ENCODE measurements around the gene CLCN5. TPM values are rescaled to one million over a fixed set of nuclear protein-coding genes. Genes with fewer than 3 reads are reported as not detected.
A peak's percentile ranks its signal among the peaks of the same experiment; 100 is the strongest.

The CLCN5 gene
- 4.7 TPM for polyA plus RNA-seq (2013, experiment 1 of 2)
- polyA plus RNA-seq (2013, experiment 2 of 2), result 5.0 TPM

DNA sequence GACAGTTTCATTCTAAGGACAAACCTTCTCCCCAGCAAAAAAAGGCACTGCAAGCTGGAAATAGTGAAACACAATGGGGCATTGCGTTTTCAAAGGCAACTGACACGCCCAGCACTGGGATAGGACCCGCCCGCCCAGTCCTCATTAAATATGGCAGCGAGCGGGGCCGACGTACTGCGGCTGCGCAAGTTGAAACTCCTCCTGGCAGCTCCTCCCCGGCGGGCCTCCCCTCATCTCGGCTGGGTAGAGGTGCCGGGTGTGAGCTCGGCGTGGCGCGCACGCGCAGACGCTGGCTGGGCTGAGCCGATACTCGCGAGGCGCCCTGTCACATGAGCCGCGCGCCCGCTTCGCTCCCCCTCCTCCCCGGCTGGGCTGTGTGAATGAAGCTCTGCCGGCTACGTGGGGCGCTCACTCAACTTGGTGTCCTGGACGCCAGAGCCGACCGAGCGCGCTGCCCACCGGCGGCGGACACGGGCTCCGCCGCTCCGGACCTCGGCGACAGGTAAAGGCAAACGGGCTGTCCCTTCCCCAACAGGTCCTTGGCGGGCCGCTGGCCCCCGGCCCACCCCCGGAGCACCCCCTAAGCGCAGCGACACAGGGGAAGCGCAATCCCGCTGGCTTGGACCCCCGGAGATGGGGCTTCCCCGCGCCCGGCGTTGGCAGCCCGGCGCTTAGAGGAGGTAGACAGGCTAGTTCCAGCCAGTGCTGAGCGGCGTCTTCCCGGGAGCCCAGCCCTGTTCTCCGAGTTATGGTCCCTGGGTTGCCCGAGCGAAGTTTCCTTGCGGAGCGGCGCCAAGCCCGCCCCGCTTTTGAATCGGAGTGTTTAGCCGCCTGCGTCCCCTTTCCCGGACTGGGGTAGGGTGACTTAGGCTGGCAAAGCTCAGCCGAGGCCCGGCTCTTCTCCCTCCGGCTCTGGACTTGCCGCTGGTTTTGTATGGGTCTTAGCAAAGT lies at the start of gene CLCN5:
CLCN5 (plus strand) TSS at position 306 of the 951 bp plus-strand sequence. CDS start 2,703 bp downstream, outside the sequence.
- H4K8ac ChIP-seq (ENCODE audit: low read depth, low read length), result no peak within 1 kb of the TSS
- H3K27ac ChIP-seq (replicated peaks; ENCODE audit: low read length), result no peak within 1 kb of the TSS
- peak within 1 kb of the TSS; percentile 33 for H2BK15ac ChIP-seq (ENCODE audit: low read length)
- DNase-seq (ENCODE audit: low spot score), result peak; percentile 91
- no peak within 1 kb of the TSS for H4K91ac ChIP-seq (ENCODE audit: low read depth, low read length, poor library complexity)
- H2AK5ac ChIP-seq (ENCODE audit: low read depth, low read length), result no peak within 1 kb of the TSS
- H3K79me1 ChIP-seq (ENCODE audit: low read depth, low read length), result no peaks in the 10 kb centered on the region
- no peak within 1 kb of the TSS for H3K23ac ChIP-seq (ENCODE audit: low read depth, low read length, poor library complexity)
- H3K14ac ChIP-seq (ENCODE audit: low read length), result no peak within 1 kb of the TSS
- H3K4me3 ChIP-seq (ENCODE audit: low read length in 2 of 2), result peak within 1 kb of the TSS; percentile 62 to 88
- no peak within 1 kb of the TSS for H3K18ac ChIP-seq (ENCODE audit: low read length)
- H2BK12ac ChIP-seq (ENCODE audit: low read length), result no peak within 1 kb of the TSS
- no peak within 1 kb of the TSS for H3K9ac ChIP-seq (ENCODE audit: low read depth, low read length, poor library complexity)
- no peaks in the 10 kb centered on the region for H3K27me3 ChIP-seq (ENCODE audit: control insufficient read depth in 3 of 3, insufficient read depth in 3 of 3, low read depth in 1 of 3, low read length in 3 of 3)
- H3K4me2 ChIP-seq (ENCODE audit: insufficient read depth, low read length, poor library complexity, severe bottlenecking), result peak within 1 kb of the TSS; percentile 47
- no CpG with 5 or more reads among the region's 83 CpGs for WGBS, 2 donors (ENCODE audit: extremely low coverage in 2 of 2, insufficient read length in 2 of 2, insufficient replicate concordance in 1 of 2)
- H3K36me3 ChIP-seq (replicated peaks in 1 of 2; ENCODE audit: control insufficient read depth in 2 of 2, insufficient read depth in 2 of 2, low read length in 2 of 2), result no peaks in the 10 kb centered on the region
- H2BK5ac ChIP-seq (ENCODE audit: low read length), result no peak within 1 kb of the TSS
- H2BK120ac ChIP-seq (ENCODE audit: low read depth, low read length), result no peak within 1 kb of the TSS
- peaks cover 0 to 1% of the 10 kb centered on the region in 2 donors for H3K4me1 ChIP-seq (ENCODE audit: control insufficient read depth in 2 of 2, insufficient read depth in 1 of 2, low read depth in 1 of 2, low read length in 2 of 2)
- H2AFZ ChIP-seq (ENCODE audit: low read length), result peak within 1 kb of the TSS; percentile 97
- H3K4ac ChIP-seq (ENCODE audit: low read length), result no peak within 1 kb of the TSS
- H3K9me3 ChIP-seq (replicated peaks in 1 of 2; ENCODE audit: control insufficient read depth in 2 of 2, insufficient read depth in 1 of 2, low read depth in 1 of 2, low read length in 2 of 2), result no peaks in the 10 kb centered on the region

- Histone ChIP-seq H3K79me1 (ENCODE audit: low read depth, low read length) (peaks cover 5% of the 10 kb centered on the region), H3K18ac (ENCODE audit: low read length) (no peak overlapping the region), H2BK120ac (ENCODE audit: low read depth, low read length) (no peak overlapping the region), H3K4me2 (ENCODE audit: insufficient read depth, low read length, poor library complexity, severe bottlenecking) (no peak overlapping the region), H3K4me1 (ENCODE audit: control insufficient read depth in 2 of 2, insufficient read depth in 1 of 2, low read depth in 1 of 2, low read length in 2 of 2) (peaks cover 2 to 7% of the 10 kb centered on the region in 2 donors), H3K4ac (ENCODE audit: low read length) (no peak overlapping the region), H2BK5ac (ENCODE audit: low read length) (no peak overlapping the region), H4K8ac (ENCODE audit: low read depth, low read length) (no peak overlapping the region), H3K9ac (ENCODE audit: low read depth, low read length, poor library complexity) (no peak overlapping the region), H3K27ac (replicated peaks; ENCODE audit: low read length) (no peak overlapping the region), H2AFZ (ENCODE audit: low read length) (no peak overlapping the region), H3K27me3 (ENCODE audit: control insufficient read depth in 3 of 3, insufficient read depth in 3 of 3, low read depth in 1 of 3, low read length in 3 of 3) (no peaks in the 10 kb centered on the region), H2AK5ac (ENCODE audit: low read depth, low read length) (no peak overlapping the region), H3K4me3 (ENCODE audit: low read length in 2 of 2) (no peak overlapping the region), H3K23ac (ENCODE audit: low read depth, low read length, poor library complexity) (no peak overlapping the region), H2BK12ac (ENCODE audit: low read length) (no peak overlapping the region), H3K36me3 (replicated peaks in 1 of 2; ENCODE audit: control insufficient read depth in 2 of 2, insufficient read depth in 2 of 2, low read length in 2 of 2) (peaks cover 7 to 14% of the 10 kb centered on the region in 2 donors), H3K14ac (ENCODE audit: low read length) (no peak overlapping the region), H2BK15ac (ENCODE audit: low read length) (no peak overlapping the region), H4K91ac (ENCODE audit: low read depth, low read length, poor library complexity) (no peak overlapping the region), H3K9me3 (replicated peaks in 1 of 2; ENCODE audit: control insufficient read depth in 2 of 2, insufficient read depth in 1 of 2, low read depth in 1 of 2, low read length in 2 of 2) (peaks cover 0 to 6% of the 10 kb centered on the region in 2 donors)
- DNase-seq (ENCODE audit: low spot score), result no peak
- WGBS, 2 donors (ENCODE audit: extremely low coverage in 2 of 2, insufficient read length in 2 of 2, insufficient replicate concordance in 1 of 2), result no CpG with 5 or more reads among the region's 3 CpGs
These were observed 45.6 kb upstream of the CLCN5 start for GRCh38 chrX:49876750-49877149.

GRCh38 chrX:49877397-49878101 lies 44.8 kb upstream of the CLCN5 start:
- H3K23ac ChIP-seq (ENCODE audit: low read depth, low read length, poor library complexity), result no peak overlapping the region
- H3K18ac ChIP-seq (ENCODE audit: low read length), result no peak overlapping the region
- H2AFZ ChIP-seq (ENCODE audit: low read length), result peak overlapping the region; percentile 93
- no peak overlapping the region for H4K8ac ChIP-seq (ENCODE audit: low read depth, low read length)
- no CpG with 5 or more reads among the region's 5 CpGs for WGBS, 2 donors (ENCODE audit: extremely low coverage in 2 of 2, insufficient read length in 2 of 2, insufficient replicate concordance in 1 of 2)
- no peak overlapping the region for H2BK12ac ChIP-seq (ENCODE audit: low read length)
- no peak for DNase-seq (ENCODE audit: low spot score)
- H3K9ac ChIP-seq (ENCODE audit: low read depth, low read length, poor library complexity), result no peak overlapping the region
- H3K9me3 ChIP-seq (replicated peaks in 1 of 2; ENCODE audit: control insufficient read depth in 2 of 2, insufficient read depth in 1 of 2, low read depth in 1 of 2, low read length in 2 of 2), result peaks cover 0 to 6% of the 10 kb centered on the region in 2 donors
- no peak overlapping the region for H3K4ac ChIP-seq (ENCODE audit: low read length)
- H3K36me3 ChIP-seq (replicated peaks in 1 of 2; ENCODE audit: control insufficient read depth in 2 of 2, insufficient read depth in 2 of 2, low read length in 2 of 2), result peaks cover 8 to 16% of the 10 kb centered on the region in 2 donors
- no peak overlapping the region for H3K4me2 ChIP-seq (ENCODE audit: insufficient read depth, low read length, poor library complexity, severe bottlenecking)
- H3K27me3 ChIP-seq (ENCODE audit: control insufficient read depth in 3 of 3, insufficient read depth in 3 of 3, low read depth in 1 of 3, low read length in 3 of 3), result no peaks in the 10 kb centered on the region
- peaks cover 2 to 7% of the 10 kb centered on the region in 2 donors for H3K4me1 ChIP-seq (ENCODE audit: control insufficient read depth in 2 of 2, insufficient read depth in 1 of 2, low read depth in 1 of 2, low read length in 2 of 2)
- H4K91ac ChIP-seq (ENCODE audit: low read depth, low read length, poor library complexity), result no peak overlapping the region
- no peak overlapping the region for H2BK120ac ChIP-seq (ENCODE audit: low read depth, low read length)
- no peak overlapping the region for H3K27ac ChIP-seq (replicated peaks; ENCODE audit: low read length)
- no peak overlapping the region for H2BK5ac ChIP-seq (ENCODE audit: low read length)
- H3K4me3 ChIP-seq (ENCODE audit: low read length in 2 of 2), result no peak overlapping the region
- H2AK5ac ChIP-seq (ENCODE audit: low read depth, low read length), result no peak overlapping the region
- no peak overlapping the region for H3K14ac ChIP-seq (ENCODE audit: low read length)
- peaks cover 5% of the 10 kb centered on the region for H3K79me1 ChIP-seq (ENCODE audit: low read depth, low read length)
- H2BK15ac ChIP-seq (ENCODE audit: low read length), result no peak overlapping the region
